IMR-90 (cell line): Measurements from ENCODE around the gene CAST. TPM values are rescaled to one million over a fixed set of nuclear protein-coding genes. Genes with fewer than 3 reads are reported as not detected.

Experiments used
- ATAC-seq: fragments of 200-7000 bp; cut with Tn5 transposase; 2 replicates; pipeline ENCODE4 v1.9.1; 2020; ENCODE audit warnings: low read depth, mild to moderate bottlenecking, moderate library complexity
- BruUV-seq: library from RNA; stranded (reverse); fragments of 400-500 nt; replicated peaks from 2 replicates; lab custom pipeline; 2021; lab: Mats Ljungman, UMichigan
- CTCF ChIA-PET: fragments of 300-600 bp; formaldehyde crosslinking; extraction: SDS; loops from one replicate; lab custom pipeline; 2021; ENCODE audit warnings: antibody characterized with exemption; lab: Yijun Ruan, JAX
- POLR2A ChIA-PET: fragments of 300-600 bp; sonication (Branson Sonifier 250); formaldehyde crosslinking; loops from one replicate; lab custom pipeline; 2022; ENCODE audit warnings: antibody characterized with exemption; ENCODE audit not compliant: unreplicated experiment; lab: Charles Lee
- DNase-seq: peaks from one replicate; pipeline ENCODE4 v3.0.0; 2013
- H2AFZ ChIP-seq: replicated peaks from 2 replicates; pipeline ENCODE3; 2013; ENCODE audit warnings: low read length, mild to moderate bottlenecking; ENCODE audit not compliant: poor library complexity
- H2AK5ac ChIP-seq: 2 replicates; pipeline ENCODE4 v1.6.1; 2013; ENCODE audit warnings: low read depth, low read length, inconsistent platforms
- H2AK9ac ChIP-seq: replicated peaks from 2 replicates; pipeline ENCODE3; 2013; ENCODE audit warnings: mild to moderate bottlenecking, low read depth, low read length, moderate library complexity; ENCODE audit not compliant: poor library complexity
- H2BK120ac ChIP-seq: 2 replicates; pipeline ENCODE4 v1.6.1; 2013; ENCODE audit warnings: low read depth, low read length, inconsistent platforms
- H2BK15ac ChIP-seq: 3 replicates; pipeline ENCODE4 v1.6.1; 2013; ENCODE audit warnings: low read depth, low read length, inconsistent platforms
- H2BK20ac ChIP-seq: 2 replicates; pipeline ENCODE4 v1.6.1; 2013; ENCODE audit warnings: low read depth, mild to moderate bottlenecking, inconsistent platforms, low read length, moderate library complexity
- H2BK5ac ChIP-seq: 2 replicates; pipeline ENCODE4 v1.6.1; 2013; ENCODE audit warnings: mild to moderate bottlenecking, low read depth, low read length, inconsistent platforms; ENCODE audit not compliant: poor library complexity, severe bottlenecking
- H3K14ac ChIP-seq: replicated peaks from 2 replicates; pipeline ENCODE4 v1.6.1; 2013; ENCODE audit warnings: low read depth, low read length, inconsistent platforms
- H3K18ac ChIP-seq: 2 replicates; pipeline ENCODE4 v1.6.1; 2013; ENCODE audit warnings: low read depth, low read length, control low read depth
- H3K23ac ChIP-seq: 2 replicates; pipeline ENCODE4 v1.6.1; 2013; ENCODE audit warnings: low read depth, low read length, inconsistent platforms
- H3K27ac ChIP-seq: 2 replicates; pipeline ENCODE4 v1.5.1; 2013; ENCODE audit warnings: mild to moderate bottlenecking, control low read depth, low read length; ENCODE audit not compliant: insufficient read depth
- H3K27me3 ChIP-seq: 2 replicates; pipeline ENCODE4 v1.6.1; 2013; ENCODE audit warnings: low read length; ENCODE audit not compliant: control insufficient read depth, insufficient read depth
- H3K36me3 ChIP-seq: 2 replicates; pipeline ENCODE4 v1.6.1; 2013; ENCODE audit warnings: low read length, mixed read lengths; ENCODE audit not compliant: control insufficient read depth, insufficient read depth
- H3K4ac ChIP-seq: 2 replicates; pipeline ENCODE4 v1.6.1; 2013; ENCODE audit warnings: low read depth, low read length, inconsistent platforms
- H3K4me1 ChIP-seq: 2 replicates; pipeline ENCODE4 v1.6.1; 2013; ENCODE audit warnings: low read length, mixed read lengths; ENCODE audit not compliant: control insufficient read depth, insufficient read depth
- H3K4me2 ChIP-seq: 2 replicates; pipeline ENCODE4 v1.6.1; 2013; ENCODE audit warnings: low read depth, mild to moderate bottlenecking, control low read depth, low read length, moderate library complexity
- H3K4me3 ChIP-seq: 2 replicates; pipeline ENCODE4 v1.5.1; 2013; ENCODE audit warnings: low read depth, mild to moderate bottlenecking, control low read depth, low read length, moderate library complexity; ENCODE audit not compliant: insufficient read depth
- H3K56ac ChIP-seq: 2 replicates; pipeline ENCODE4 v1.6.1; 2013; ENCODE audit warnings: low read length, inconsistent platforms; ENCODE audit not compliant: insufficient read depth; ENCODE audit errors: extremely low read depth
- H3K79me1 ChIP-seq, 2 experiments: 2 replicates each; pipeline ENCODE4 v1.6.1; 2013; ENCODE audit warnings: low read length in 2 of 2, inconsistent platforms in 1 of 2, low read depth in 1 of 2
- H3K9ac ChIP-seq: 2 replicates; pipeline ENCODE4 v1.6.1; 2013; ENCODE audit warnings: low read depth, low read length, control low read depth
- H3K9me1 ChIP-seq: 2 replicates; pipeline ENCODE4 v1.6.1; 2013; ENCODE audit warnings: low read length, inconsistent platforms; ENCODE audit not compliant: insufficient read depth
- H3K9me3 ChIP-seq: 2 replicates; pipeline ENCODE4 v1.6.1; 2013; ENCODE audit warnings: low read length; ENCODE audit not compliant: control insufficient read depth, insufficient read depth
- H4K20me1 ChIP-seq: 2 replicates; pipeline ENCODE4 v1.6.1; 2013; ENCODE audit warnings: low read length, inconsistent platforms; ENCODE audit not compliant: insufficient read depth
- H4K5ac ChIP-seq: 2 replicates; pipeline ENCODE4 v1.6.1; 2013; ENCODE audit warnings: mild to moderate bottlenecking, low read depth, low read length, control low read depth
- H4K8ac ChIP-seq, 2 experiments: 2 replicates each; pipeline ENCODE4 v1.6.1; 2013; ENCODE audit warnings: low read depth in 2 of 2, low read length in 2 of 2, control low read depth in 1 of 2, inconsistent platforms in 1 of 2
- H4K91ac ChIP-seq: 2 replicates; pipeline ENCODE4 v1.6.1; 2013; ENCODE audit warnings: low read depth, low read length, inconsistent platforms; ENCODE audit not compliant: insufficient read depth
- BHLHE40 ChIP-seq: fragments of 150-350 bp; IDR thresholded peaks from 2 replicates; pipeline ENCODE4 v1.6.1; 2016; ENCODE audit warnings: mild to moderate bottlenecking, low read depth, low read length
- CEBPB ChIP-seq: IDR thresholded peaks from 2 replicates; pipeline ENCODE4 v1.6.1; 2012; ENCODE audit warnings: low read depth, low read length, improper control_type of control experiment
- CHD1 ChIP-seq: IDR thresholded peaks from 2 replicates; pipeline ENCODE4 v1.6.1; 2012; ENCODE audit warnings: low read depth, low read length, improper control_type of control experiment
- CTCF ChIP-seq: conservative IDR thresholded peaks from 2 replicates; pipeline ENCODE4 v1.5.1; 2012; ENCODE audit warnings: mild to moderate bottlenecking, low read depth, low read length, improper control_type of control experiment
- ELK1 ChIP-seq: fragments of 150-350 bp; IDR thresholded peaks from 2 replicates; pipeline ENCODE4 v1.6.1; 2016; ENCODE audit warnings: low read depth, mild to moderate bottlenecking, low read length, moderate library complexity, borderline replicate concordance
- FOS ChIP-seq: fragments of 150-350 bp; IDR thresholded peaks from 2 replicates; pipeline ENCODE4 v1.6.1; 2016; ENCODE audit warnings: low read depth, low read length
- MAFK ChIP-seq: IDR thresholded peaks from 2 replicates; pipeline ENCODE4 v1.6.1; 2012; ENCODE audit warnings: low read depth, low read length, improper control_type of control experiment
- MAZ ChIP-seq: IDR thresholded peaks from 2 replicates; pipeline ENCODE4 v1.6.1; 2012; ENCODE audit warnings: low read depth, mild to moderate bottlenecking, low read length, improper control_type of control experiment, moderate library complexity, borderline replicate concordance
- MXI1 ChIP-seq: IDR thresholded peaks from 2 replicates; pipeline ENCODE4 v1.6.1; 2012; ENCODE audit warnings: low read depth, mild to moderate bottlenecking, low read length, moderate library complexity, borderline replicate concordance
- NFE2L2 ChIP-seq: fragments of 150-350 bp; IDR thresholded peaks from 2 replicates; pipeline ENCODE4 v1.6.1; 2016; ENCODE audit warnings: low read depth, mild to moderate bottlenecking, low read length
- POLR2A ChIP-seq: IDR thresholded peaks from 2 replicates; pipeline ENCODE4 v1.6.1; 2012; ENCODE audit warnings: mild to moderate bottlenecking, low read depth, low read length
- RAD21 ChIP-seq: IDR thresholded peaks from 2 replicates; pipeline ENCODE4 v1.6.1; 2012; ENCODE audit warnings: low read length, improper control_type of control experiment
- RCOR1 ChIP-seq: IDR thresholded peaks from 2 replicates; pipeline ENCODE4 v1.6.1; 2012; ENCODE audit warnings: mild to moderate bottlenecking, low read length, improper control_type of control experiment; ENCODE audit not compliant: insufficient replicate concordance
- RFX5 ChIP-seq: IDR thresholded peaks from 2 replicates; pipeline ENCODE4 v1.8.0; 2012; ENCODE audit warnings: low read depth, mild to moderate bottlenecking, low read length, moderate library complexity
- SMC3 ChIP-seq: fragments of 150-350 bp; IDR thresholded peaks from 2 replicates; pipeline ENCODE4 v1.6.1; 2016; ENCODE audit warnings: low read depth, mild to moderate bottlenecking, antibody characterized with exemption, low read length, moderate library complexity
- USF2 ChIP-seq: fragments of 150-350 bp; IDR thresholded peaks from 2 replicates; pipeline ENCODE4 v1.6.1; 2017; ENCODE audit warnings: mild to moderate bottlenecking, antibody characterized with exemption, low read length, low read depth
- WGBS, 2 experiments: methylation state at CpG; one replicate each; pipeline versions ENCODE4 v1.1.5 to v1.1.7; 2013; ENCODE audit warnings: missing lambda C conversion rate in 2 of 2; ENCODE audit not compliant: insufficient read length in 1 of 2; ENCODE audit errors: extremely low coverage in 2 of 2; 5-methylcytosine and 5-hydroxymethylcytosine counted together
- dilution Hi-C: fragments of 300-500 bp; cut with HindIII; formaldehyde crosslinking; loops from one replicate; pipeline ENCODE4 v1.14.3; 2018; ENCODE audit warnings: low sequenced_read_pairs; ENCODE audit not compliant: unreplicated experiment
- in situ Hi-C: fragments of 300-500 bp; cut with MboI; formaldehyde crosslinking; loops from 3 replicates; pipeline ENCODE4 v1.14.3; 2019; ENCODE audit warnings: low sequenced_read_pairs, inconsistent platforms, mixed read lengths
- intact Hi-C: fragments of 100-400 bp; cut with micrococcal nuclease; formaldehyde crosslinking; loops from 2 replicates; pipeline ENCODE4 v1.10.0; 2022
- polyA plus RNA-seq, 3 experiments: library from polyadenylated mRNA; depleted of rRNA; stranded (reverse); fragments of >200 nt; gene quantifications; 2 replicates each; pipeline ENCODE4 v1.2.3, GENCODE V29; 2012; ENCODE audit warnings: low replicate concordance in 1 of 3
- total RNA-seq: library from RNA; depleted of rRNA; stranded (reverse); fragments of >200 nt; gene quantifications from 2 replicates; pipeline ENCODE4 v1.2.3, GENCODE V29; 2012

Gene CAST
- total and polyA plus RNA-seq, 2 of the 4 experiments (the other 2 are of a cell fraction): 91.3 to 128 TPM

- peaks cover 15% of the 10 kb centered on the region for H3K9me1 ChIP-seq
- no peaks in the 10 kb centered on the region for H3K36me3 ChIP-seq
- H3K18ac ChIP-seq: no peak overlapping the region
- H3K27me3 ChIP-seq: no peaks in the 10 kb centered on the region
- H2BK15ac ChIP-seq: no peak overlapping the region
- dilution Hi-C loops: no loop called here
- no peak overlapping the region for H2AFZ ChIP-seq
- H3K4me3 ChIP-seq: no peak overlapping the region
- TF ChIP-seq CHD1 (no peak), ELK1 (no peak), FOS (no peak), NFE2L2 (0 out of 2 replicates have a peak, but pooled peaks have one; percentile 11), POLR2A (no peak), CEBPB (peak; percentile 97), SMC3 (no peak), CTCF (no peak), BHLHE40 (peak; percentile 63), USF2 (no peak; the same call in 1 of the 2 replicates), RAD21 (no peak), RCOR1 (no peak), RFX5 (no peak), MAZ (0 out of 2 replicates have a peak, but pooled peaks have one; percentile 39), MAFK (no peak), MXI1 (peak; percentile 66; the same call in 1 of the 2 replicates)
- in situ Hi-C loops: no loop called here
- peaks cover 7% of the 10 kb centered on the region for H3K4me1 ChIP-seq
- H3K9me3 ChIP-seq: no peaks in the 10 kb centered on the region
- intact Hi-C loops: no loop called here
- H3K14ac ChIP-seq: no peak overlapping the region
- no peak overlapping the region for H4K5ac ChIP-seq
- H3K27ac ChIP-seq: no peak overlapping the region
- peak; percentile 91 for DNase-seq
- H3K4me2 ChIP-seq: peak overlapping the region; percentile 27; the same call in 1 of the 2 replicates
- no peak overlapping the region for H2BK20ac ChIP-seq
- no TSS peak for BruUV-seq
- ATAC-seq: peak; percentile 78
- H3K56ac ChIP-seq: no peak overlapping the region
- no peak overlapping the region for H4K91ac ChIP-seq
- H2BK5ac ChIP-seq: peak overlapping the region; percentile 7
- no peak overlapping the region for H2AK9ac ChIP-seq
- no peak overlapping the region for H2AK5ac ChIP-seq
- peaks cover 55 to 79% of the 10 kb centered on the region in 2 experiments for H3K79me1 ChIP-seq
- H2BK120ac ChIP-seq: no peak overlapping the region
- H3K23ac ChIP-seq: no peak overlapping the region
- H4K20me1 ChIP-seq: peaks cover 38% of the 10 kb centered on the region
- no CpG with 5 or more reads among the region's 2 CpGs for WGBS, 2 experiments
- H4K8ac ChIP-seq: no peak overlapping the region
- ChIA-PET POLR2A (no interaction called here), CTCF (interaction anchor here (0.6 to 1.0 kb wide), 3 partner anchors 11 to 570 kb away, joined by 3 to 4 read pairs (median 3); no protein-coding TSS in a partner anchor)
- no peak overlapping the region for H3K4ac ChIP-seq
- H3K9ac ChIP-seq: no peak overlapping the region
These were observed 52.8 kb downstream of the CAST start for GRCh38 chr5:96714951-96715451.
